GM12878 (cell line): ENCODE results near the gene LVRN. TPM values are rescaled to one million over a fixed set of nuclear protein-coding genes. Genes with fewer than 3 reads are reported as not detected.

Experiments
- ATAC-seq: fragments of 200-7000 bp; cut with Tn5 transposase; 3 replicates; pipeline ENCODE4 v1.9.1; 2020; ENCODE audit warnings: mild to moderate bottlenecking, moderate library complexity
- BruUV-seq: library from RNA; stranded (reverse); fragments of 400-500 nt; replicated peaks from 2 replicates; lab custom pipeline; 2021; lab: Mats Ljungman, UMichigan
- CTCF ChIA-PET: fragments of 300-600 bp; sonication (Branson Sonifier 250); formaldehyde crosslinking; extraction: SDS; loops from one replicate; lab custom pipeline; 2021; ENCODE audit warnings: inconsistent platforms; lab: Yijun Ruan, JAX
- POLR2A ChIA-PET: fragments of 350-600 bp; formaldehyde crosslinking; extraction: SDS; loops from one replicate; lab custom pipeline; 2021; ENCODE audit warnings: inconsistent platforms; lab: Charles Lee
- RAD21 ChIA-PET: fragments of 300-600 bp; sonication (Branson Sonifier 250); formaldehyde crosslinking; loops from one replicate; lab custom pipeline; 2023; ENCODE audit warnings: antibody characterized with exemption; ENCODE audit not compliant: unreplicated experiment; lab: Charles Lee
- SMC1A ChIA-PET: fragments of 300-600 bp; sonication (Branson Sonifier 250); formaldehyde crosslinking; loops from one replicate; lab custom pipeline; 2023; ENCODE audit not compliant: unreplicated experiment, uncharacterized antibody; lab: Charles Lee
- DNase-seq: peaks from one replicate; pipeline ENCODE4 v3.0.0-alpha.2; 2011; ENCODE audit warnings: low read depth, low spot score
- FAIRE-seq: peaks from 3 replicates; lab custom pipeline; 2011; peaks lifted over from hg19 to GRCh38; lab: Jason Lieb, UNC
- H2AFZ ChIP-seq: 2 replicates; pipeline ENCODE4 v1.6.0; 2011; ENCODE audit warnings: low read depth, low read length, control low read depth; ENCODE audit not compliant: control insufficient read depth
- H3K27ac ChIP-seq: 2 replicates; pipeline ENCODE4 v1.5.1; 2011; ENCODE audit warnings: control low read depth; ENCODE audit not compliant: control insufficient read depth, insufficient read depth
- H3K27me3 ChIP-seq, 2 experiments: replicated peaks in 1 of 2; 2 replicates each; pipeline versions ENCODE4 v1.6.0 to v1.6.1; 2011; ENCODE audit warnings: low read length in 1 of 2; ENCODE audit not compliant: control insufficient read depth in 2 of 2, insufficient read depth in 2 of 2
- H3K36me3 ChIP-seq, 2 experiments: 2 replicates each; pipeline ENCODE4 v1.5.1; 2011; ENCODE audit warnings: low read length in 1 of 2; ENCODE audit not compliant: control insufficient read depth in 2 of 2, insufficient read depth in 2 of 2
- H3K4me1 ChIP-seq: 2 replicates; pipeline ENCODE4 v1.6.1; 2011; ENCODE audit warnings: mild to moderate bottlenecking, low read length, moderate library complexity, mixed read lengths; ENCODE audit not compliant: control insufficient read depth, insufficient read depth
- H3K4me2 ChIP-seq: 2 replicates; pipeline ENCODE4 v1.6.0; 2011; ENCODE audit warnings: control low read depth; ENCODE audit not compliant: control insufficient read depth, insufficient read depth
- H3K4me3 ChIP-seq: fragments of 200-600 bp; sonication (generic); 2 replicates; pipeline ENCODE4 v1.5.1; 2016
- H3K79me2 ChIP-seq: 2 replicates; pipeline ENCODE4 v1.6.0; 2011; ENCODE audit warnings: low read length; ENCODE audit not compliant: control insufficient read depth, insufficient read depth
- H3K9ac ChIP-seq: 2 replicates; pipeline ENCODE4 v1.8.0; 2011; ENCODE audit warnings: low read length, control low read depth, mixed read lengths; ENCODE audit not compliant: control insufficient read depth, insufficient read depth
- H3K9me3 ChIP-seq: replicated peaks from 3 replicates; pipeline ENCODE4 v1.5.1; 2011; ENCODE audit warnings: mild to moderate bottlenecking, low read length; ENCODE audit not compliant: control insufficient read depth, insufficient read depth
- H4K20me1 ChIP-seq: 2 replicates; pipeline ENCODE4 v1.6.0; 2011; ENCODE audit not compliant: control insufficient read depth, insufficient read depth
- CBX5 ChIP-seq: sonication (generic); IDR thresholded peaks from 2 replicates; pipeline ENCODE4 v1.6.1; 2016; ENCODE audit warnings: low read depth, moderate library complexity, mild to moderate bottlenecking, inconsistent platforms
- E4F1 ChIP-seq: fragments of 450-650 bp; IDR thresholded peaks from 2 replicates; pipeline ENCODE4 v1.6.1; 2018; ENCODE audit warnings: borderline replicate concordance, mild to moderate bottlenecking; ENCODE audit not compliant: partially characterized antibody
- ETV6 ChIP-seq, 2 experiments: fragments of 450-650 bp in 1 of 2; IDR thresholded peaks in 1 of 2; conservative IDR thresholded peaks in 1 of 2; 2 replicates each; pipeline ENCODE4 v1.6.1; 2014; ENCODE audit warnings: antibody characterized with exemption in 1 of 2, borderline replicate concordance in 1 of 2, low read depth in 1 of 2, mild to moderate bottlenecking in 1 of 2, moderate library complexity in 1 of 2
- PAX5 ChIP-seq: IDR thresholded peaks from 2 replicates; pipeline ENCODE4 v1.6.1; 2011; ENCODE audit warnings: low read depth, low read length, borderline replicate concordance
- SMARCA5 ChIP-seq: fragments of 450-650 bp; IDR thresholded peaks from 2 replicates; pipeline ENCODE4 v1.6.1; 2017; ENCODE audit warnings: mild to moderate bottlenecking
- WGBS: methylation state at CpG from one replicate; pipeline ENCODE4 v1.1.6; 2016; ENCODE audit warnings: low lambda C conversion rate; ENCODE audit not compliant: insufficient replicate concordance, insufficient coverage; ENCODE audit errors: missing lambda C conversion rate; 5-methylcytosine and 5-hydroxymethylcytosine counted together
- in situ Hi-C: fragments of 300-500 bp; cut with MboI; formaldehyde crosslinking; loops from 9 replicates; pipeline ENCODE4 v1.14.3; 2018; ENCODE audit warnings: mixed read lengths
- intact Hi-C: fragments of 100-400 bp; cut with micrococcal nuclease; formaldehyde crosslinking; loops from one replicate; pipeline ENCODE4 v1.14.2; 2022; ENCODE audit not compliant: unreplicated experiment
- polyA plus RNA-seq, 11 experiments: library from polyadenylated mRNA; depleted of rRNA in 4 of 11; unstranded in 6 of 11; stranded (reverse) in 5 of 11; fragments of >200 nt; fragmentation: Nextera tagmentation in 4 of 11; fragmentation: Illumina TruSeq in 1 of 11; extraction: Ambion mirVana in 4 of 11; extraction: Trizol in 1 of 11; gene quantifications; 1 replicate in 1 of 11; 2 replicates in 10 of 11; pipeline versions ENCODE4 v1.2.1 to v1.2.3, GENCODE V29; 2011 to 2016; ENCODE audit warnings: inconsistent platforms in 2 of 11, missing spikeins in 2 of 11, low read depth in 1 of 11
- total RNA-seq, 4 experiments: library from RNA; depleted of rRNA in 3 of 4; stranded (reverse); fragments of >200 nt in 3 of 4; fragmentation: Illumina TruSeq in 1 of 4; extraction: Trizol in 1 of 4; gene quantifications; 2 replicates each; pipeline versions ENCODE4 v1.2.1 to v1.2.3, GENCODE V29; 2013 to 2021

The LVRN gene
- total and polyA plus RNA-seq, 10 of the 15 experiments (the other 5 are each of a cell fraction or from before 2014, with no cell fraction given) = 0.04 to 0.87 (median 0.11) TPM; not detected in 4

GRCh38 chr5:115977096-115977495, 14.8 kb downstream of the LVRN start:
- H3K4me2 ChIP-seq = peak overlapping the region; percentile 11
- no peaks in the 10 kb centered on the region for H3K27me3 ChIP-seq
- peaks cover 9% of the 10 kb centered on the region for H3K4me1 ChIP-seq
- FAIRE-seq = peak; percentile 92
- H3K79me2 ChIP-seq = no peaks in the 10 kb centered on the region
- H4K20me1 ChIP-seq = no peaks in the 10 kb centered on the region
- ChIA-PET POLR2A (no interaction called here), SMC1A (interaction anchor here (1.1 kb wide), 1 partner anchor 16 kb away, joined by 3 read pairs; no protein-coding TSS in a partner anchor), RAD21 (no interaction called here), CTCF (interaction anchor here (1.1 kb wide), 1 partner anchor 92 kb away, joined by 3 read pairs; no protein-coding TSS in a partner anchor)
- no peaks in the 10 kb centered on the region; the same call in 2 of the 3 replicates for H3K9me3 ChIP-seq
- no peak overlapping the region for H3K9ac ChIP-seq
- peak; percentile 88 for ATAC-seq
- WGBS = 0% methylated on average over 4 of the region's 4 CpGs
- no TSS peak for BruUV-seq
- H3K27ac ChIP-seq = peak overlapping the region; percentile 42; the same call in 1 of the 2 replicates
- intact Hi-C loops = no loop called here
- H3K4me3 ChIP-seq = peak overlapping the region; percentile 17; the same call in 1 of the 2 replicates
- no peaks in the 10 kb centered on the region for H3K36me3 ChIP-seq
- in situ Hi-C loops = no loop called here
- TF ChIP-seq PAX5 (no peak), E4F1 (no peak), SMARCA5 (no peak), ETV6 (conservative IDR thresholded peaks at IDR 0.05 in 1 of 2, IDR thresholded peaks at IDR 0.05 in 1 of 2; ENCODE audit: borderline replicate concordance in 1 of 2, low read depth in 1 of 2) (no peak), CBX5 (peak; percentile 31; the same call in 1 of the 2 replicates)
- peak; percentile 48 for DNase-seq
- peak overlapping the region; percentile 53 for H2AFZ ChIP-seq
